ENCODE measurements around the gene DIS3L.

Gene DIS3L

GRCh38 chr15:66287461-66288057 lies 5.8 kb upstream of the DIS3L start:
- Histone ChIP-seq H3K27me3 (ENCODE audit: control insufficient read depth in 1 of 2, insufficient read depth in 1 of 2, low read length in 2 of 2) (peaks cover 0 to 3% of the 10 kb centered on the region in 2 experiments), H3K4me1 (ENCODE audit: control insufficient read depth, insufficient read depth, low read depth, low read length) (no peaks in the 10 kb centered on the region), H4K91ac (ENCODE audit: low read length) (no peak overlapping the region), H2BK15ac (ENCODE audit: low read depth, poor library complexity, severe bottlenecking) (no peak overlapping the region), H2AK5ac (ENCODE audit: low read length, severe bottlenecking) (no peak overlapping the region), H2BK12ac (ENCODE audit: low read length in 2 of 2) (no peak overlapping the region), H3K36me3 (ENCODE audit: control insufficient read depth in 1 of 2, insufficient read depth in 2 of 2, low read depth in 1 of 2, low read length in 2 of 2) (no peaks in the 10 kb centered on the region), H3K4ac (ENCODE audit: low read depth in 1 of 2, low read length in 2 of 2) (no peak overlapping the region), H3K14ac (ENCODE audit: low read length in 2 of 2) (no peak overlapping the region), H2BK5ac (ENCODE audit: low read depth, low read length, poor library complexity, severe bottlenecking) (no peak overlapping the region), H2AFZ (ENCODE audit: low read depth, low read length) (no peak overlapping the region), H3K4me3 (ENCODE audit: insufficient read depth in 1 of 2, low read depth in 1 of 2, low read length in 2 of 2) (no peak overlapping the region), H3K4me2 (ENCODE audit: low read length, poor library complexity, severe bottlenecking) (no peak overlapping the region), H4K8ac (ENCODE audit: low read length) (no peak overlapping the region), H3K9me3 (ENCODE audit: control insufficient read depth, low read length) (no peaks in the 10 kb centered on the region), H3K23ac (ENCODE audit: low read length in 2 of 2) (no peak overlapping the region), H3K9ac (ENCODE audit: low read length) (peak overlapping the region; percentile 9), H3K18ac (ENCODE audit: low read depth in 1 of 2, low read length in 2 of 2) (no peak overlapping the region), H2BK120ac (ENCODE audit: low read depth, low read length) (no peak overlapping the region), H3K27ac (ENCODE audit: low read length, poor library complexity, severe bottlenecking) (no peak overlapping the region), H3K79me1 (replicated peaks; ENCODE audit: low read length, poor library complexity, severe bottlenecking) (no peaks in the 10 kb centered on the region)
- peak; percentile 46 for DNase-seq
- WGBS = no CpG with 5 or more reads among the region's 6 CpGs

DNA sequence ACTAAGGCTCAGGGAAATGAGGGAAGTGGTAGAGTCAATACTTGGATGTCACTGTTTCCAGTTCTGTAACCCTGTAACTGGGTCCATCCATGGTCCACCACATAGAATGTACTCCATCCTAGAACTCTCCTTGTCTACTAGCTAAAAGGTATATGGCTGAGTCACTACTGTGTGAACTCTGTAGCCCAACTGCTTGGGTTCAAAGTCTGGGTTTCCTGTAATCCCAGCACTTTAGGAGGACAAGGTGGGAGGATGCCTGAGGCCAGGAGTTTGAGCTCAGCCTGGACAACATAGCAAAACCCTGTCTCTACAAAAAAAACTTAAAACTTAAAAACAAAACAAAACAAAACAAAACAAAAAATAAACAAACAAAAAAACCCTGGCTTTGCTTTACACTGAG lies 5.3 kb upstream of the DIS3L start:
- DNase-seq = no peak
- Histone ChIP-seq H4K8ac (ENCODE audit: low read length) (no peak overlapping the region), H3K4me3 (ENCODE audit: insufficient read depth in 1 of 2, low read depth in 1 of 2, low read length in 2 of 2) (no peak overlapping the region), H2AFZ (ENCODE audit: low read depth, low read length) (no peak overlapping the region), H3K9ac (ENCODE audit: low read length) (peak overlapping the region; percentile 9), H3K14ac (ENCODE audit: low read length in 2 of 2) (no peak overlapping the region), H3K79me1 (replicated peaks; ENCODE audit: low read length, poor library complexity, severe bottlenecking) (no peaks in the 10 kb centered on the region), H2BK12ac (ENCODE audit: low read length in 2 of 2) (no peak overlapping the region), H2BK5ac (ENCODE audit: low read depth, low read length, poor library complexity, severe bottlenecking) (no peak overlapping the region), H3K4me1 (ENCODE audit: control insufficient read depth, insufficient read depth, low read depth, low read length) (peaks cover 2% of the 10 kb centered on the region), H3K36me3 (ENCODE audit: control insufficient read depth in 1 of 2, insufficient read depth in 2 of 2, low read depth in 1 of 2, low read length in 2 of 2) (no peaks in the 10 kb centered on the region), H3K4me2 (ENCODE audit: low read length, poor library complexity, severe bottlenecking) (no peak overlapping the region), H2BK15ac (ENCODE audit: low read depth, poor library complexity, severe bottlenecking) (no peak overlapping the region), H4K91ac (ENCODE audit: low read length) (no peak overlapping the region), H2BK120ac (ENCODE audit: low read depth, low read length) (no peak overlapping the region), H3K4ac (ENCODE audit: low read depth in 1 of 2, low read length in 2 of 2) (no peak overlapping the region), H3K27me3 (ENCODE audit: control insufficient read depth in 1 of 2, insufficient read depth in 1 of 2, low read length in 2 of 2) (peaks cover 0 to 3% of the 10 kb centered on the region in 2 experiments), H2AK5ac (ENCODE audit: low read length, severe bottlenecking) (no peak overlapping the region), H3K9me3 (ENCODE audit: control insufficient read depth, low read length) (no peaks in the 10 kb centered on the region), H3K18ac (ENCODE audit: low read depth in 1 of 2, low read length in 2 of 2) (no peak overlapping the region), H3K27ac (ENCODE audit: low read length, poor library complexity, severe bottlenecking) (no peak overlapping the region), H3K23ac (ENCODE audit: low read length in 2 of 2) (no peak overlapping the region)

GRCh38 chr15:66288551-66289185 lies 4.7 kb upstream of the DIS3L start:
- 80% methylated on average over 5 of the region's 6 CpGs for WGBS
- peak; percentile 16 for DNase-seq
- Histone ChIP-seq H3K9ac (ENCODE audit: low read length) (no peak overlapping the region), H3K79me1 (replicated peaks; ENCODE audit: low read length, poor library complexity, severe bottlenecking) (no peaks in the 10 kb centered on the region), H3K4me3 (ENCODE audit: insufficient read depth in 1 of 2, low read depth in 1 of 2, low read length in 2 of 2) (no peak overlapping the region), H3K4me1 (ENCODE audit: control insufficient read depth, insufficient read depth, low read depth, low read length) (peaks cover 2% of the 10 kb centered on the region), H3K4ac (ENCODE audit: low read depth in 1 of 2, low read length in 2 of 2) (no peak overlapping the region), H3K9me3 (ENCODE audit: control insufficient read depth, low read length) (no peaks in the 10 kb centered on the region), H2BK15ac (ENCODE audit: low read depth, poor library complexity, severe bottlenecking) (no peak overlapping the region), H3K14ac (ENCODE audit: low read length in 2 of 2) (no peak overlapping the region), H4K91ac (ENCODE audit: low read length) (no peak overlapping the region), H2BK12ac (ENCODE audit: low read length in 2 of 2) (no peak overlapping the region), H3K23ac (ENCODE audit: low read length in 2 of 2) (no peak overlapping the region), H2AFZ (ENCODE audit: low read depth, low read length) (no peak overlapping the region), H3K27ac (ENCODE audit: low read length, poor library complexity, severe bottlenecking) (no peak overlapping the region), H2BK5ac (ENCODE audit: low read depth, low read length, poor library complexity, severe bottlenecking) (no peak overlapping the region), H2BK120ac (ENCODE audit: low read depth, low read length) (no peak overlapping the region), H3K18ac (ENCODE audit: low read depth in 1 of 2, low read length in 2 of 2) (no peak overlapping the region), H2AK5ac (ENCODE audit: low read length, severe bottlenecking) (no peak overlapping the region), H4K8ac (ENCODE audit: low read length) (no peak overlapping the region), H3K27me3 (ENCODE audit: control insufficient read depth in 1 of 2, insufficient read depth in 1 of 2, low read length in 2 of 2) (peaks cover 0 to 3% of the 10 kb centered on the region in 2 experiments), H3K36me3 (ENCODE audit: control insufficient read depth in 1 of 2, insufficient read depth in 2 of 2, low read depth in 1 of 2, low read length in 2 of 2) (no peaks in the 10 kb centered on the region), H3K4me2 (ENCODE audit: low read length, poor library complexity, severe bottlenecking) (no peak overlapping the region)

DNA sequence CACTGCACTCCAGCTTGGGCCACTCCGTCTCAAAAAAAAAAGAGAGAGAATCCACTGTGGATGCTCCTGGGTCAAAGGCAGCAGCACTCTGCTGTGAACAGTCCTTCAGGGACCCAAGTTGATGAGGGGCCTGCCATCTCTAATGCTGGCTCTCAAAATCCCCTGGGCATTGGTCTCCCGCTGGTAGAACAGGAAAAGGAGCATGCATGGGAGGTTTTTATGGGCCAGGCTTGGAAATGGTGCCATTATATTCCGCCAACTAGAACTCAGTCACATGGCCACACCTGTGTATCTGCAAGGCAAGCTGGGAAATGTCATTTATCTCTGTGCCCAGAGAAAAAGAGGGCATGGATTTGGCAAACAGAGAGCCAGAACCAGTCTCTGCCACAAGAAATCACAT lies 3.4 kb upstream of the DIS3L start:
- Histone ChIP-seq H2BK12ac (ENCODE audit: low read length in 2 of 2) (no peak overlapping the region), H3K9ac (ENCODE audit: low read length) (no peak overlapping the region), H2AFZ (ENCODE audit: low read depth, low read length) (no peak overlapping the region), H4K91ac (ENCODE audit: low read length) (no peak overlapping the region), H3K4ac (ENCODE audit: low read depth in 1 of 2, low read length in 2 of 2) (no peak overlapping the region), H3K18ac (ENCODE audit: low read depth in 1 of 2, low read length in 2 of 2) (no peak overlapping the region), H3K4me1 (ENCODE audit: control insufficient read depth, insufficient read depth, low read depth, low read length) (peaks cover 8% of the 10 kb centered on the region), H4K8ac (ENCODE audit: low read length) (no peak overlapping the region), H3K4me2 (ENCODE audit: low read length, poor library complexity, severe bottlenecking) (no peak overlapping the region), H3K79me1 (replicated peaks; ENCODE audit: low read length, poor library complexity, severe bottlenecking) (no peaks in the 10 kb centered on the region), H3K27ac (ENCODE audit: low read length, poor library complexity, severe bottlenecking) (no peak overlapping the region), H2BK5ac (ENCODE audit: low read depth, low read length, poor library complexity, severe bottlenecking) (no peak overlapping the region), H3K27me3 (ENCODE audit: control insufficient read depth in 1 of 2, insufficient read depth in 1 of 2, low read length in 2 of 2) (peaks cover 0 to 3% of the 10 kb centered on the region in 2 experiments), H2AK5ac (ENCODE audit: low read length, severe bottlenecking) (no peak overlapping the region), H3K23ac (ENCODE audit: low read length in 2 of 2) (no peak overlapping the region), H2BK15ac (ENCODE audit: low read depth, poor library complexity, severe bottlenecking) (no peak overlapping the region), H2BK120ac (ENCODE audit: low read depth, low read length) (no peak overlapping the region), H3K14ac (ENCODE audit: low read length in 2 of 2) (no peak overlapping the region), H3K9me3 (ENCODE audit: control insufficient read depth, low read length) (no peaks in the 10 kb centered on the region), H3K4me3 (ENCODE audit: insufficient read depth in 1 of 2, low read depth in 1 of 2, low read length in 2 of 2) (no peak overlapping the region), H3K36me3 (ENCODE audit: control insufficient read depth in 1 of 2, insufficient read depth in 2 of 2, low read depth in 1 of 2, low read length in 2 of 2) (no peaks in the 10 kb centered on the region)
- no peak for DNase-seq
- WGBS = 89% methylated on average over 3 of the region's 3 CpGs
